Measurements from ENCODE around the gene CACTIN.

Gene CACTIN

GRCh38 chr19:3615524-3616135 lies 11.0 kb downstream of the CACTIN start:
- H3K4me3 ChIP-seq (ENCODE audit: low read depth, low read length) = no peak overlapping the region
- TF ChIP-seq CTCF (conservative IDR thresholded peaks at IDR 0.05; ENCODE audit: low read depth, low read length) = no peak
- no peak for DNase-seq (ENCODE audit: low read depth)

- no peak overlapping the region for H3K4me3 ChIP-seq (ENCODE audit: low read depth, low read length)
- TF ChIP-seq CTCF (conservative IDR thresholded peaks at IDR 0.05; ENCODE audit: low read depth, low read length) = no peak
- no peak for DNase-seq (ENCODE audit: low read depth)
Measured at GRCh38 chr19:3614858-3615505, 11.6 kb downstream of the CACTIN start.

GRCh38 chr19:3613818-3614661 lies 12.6 kb downstream of the CACTIN start:
- no peak for DNase-seq (ENCODE audit: low read depth)
- H3K4me3 ChIP-seq (ENCODE audit: low read depth, low read length) = no peak overlapping the region
- no peak for TF ChIP-seq CTCF (conservative IDR thresholded peaks at IDR 0.05; ENCODE audit: low read depth, low read length)

DNA sequence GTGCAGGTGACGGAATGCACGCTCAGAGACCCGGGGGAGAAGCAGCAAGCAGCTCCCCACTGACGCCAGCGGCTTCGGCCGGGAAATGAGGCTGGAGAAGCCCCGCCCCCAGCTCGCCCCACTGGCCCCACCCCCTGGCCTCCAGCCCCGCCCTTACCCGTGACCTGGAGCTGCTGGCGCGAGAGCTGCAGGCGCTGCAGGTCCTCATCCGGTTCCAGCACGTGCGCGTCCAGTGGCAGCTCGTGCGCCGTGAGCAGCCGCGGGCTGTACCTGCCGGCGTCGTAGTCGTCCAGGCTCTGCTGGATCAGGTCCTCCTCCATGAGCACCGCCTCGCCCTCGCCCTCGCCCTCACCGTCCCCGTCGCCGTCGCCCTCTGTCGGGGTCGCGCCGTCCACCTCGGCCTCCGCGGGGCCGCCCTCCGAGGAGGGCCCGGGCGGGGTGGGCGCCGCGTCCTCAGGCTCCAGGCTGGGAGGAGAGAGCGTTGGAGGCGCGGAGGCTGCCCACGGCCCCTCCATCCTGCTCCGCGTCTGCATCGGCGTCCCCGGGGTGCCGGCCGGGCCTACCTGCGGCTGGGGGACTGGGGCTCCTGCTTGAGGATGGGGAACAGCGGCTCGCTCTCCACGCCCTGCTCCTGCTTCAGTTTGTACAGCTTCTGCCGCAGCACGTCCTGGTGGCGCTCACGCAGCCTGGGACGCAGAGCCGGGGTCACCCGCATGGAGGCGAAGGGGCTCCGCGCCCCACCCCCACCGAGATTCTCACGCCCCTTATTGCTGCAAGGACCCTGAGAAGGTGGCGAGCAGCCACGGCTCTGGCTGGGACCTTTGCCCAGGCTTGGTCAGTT lies 13.5 kb downstream of the CACTIN start:
- H3K4me3 ChIP-seq (ENCODE audit: low read depth, low read length) = no peak overlapping the region
- TF ChIP-seq CTCF (conservative IDR thresholded peaks at IDR 0.05; ENCODE audit: low read depth, low read length) = no peak
- no peak for DNase-seq (ENCODE audit: low read depth)

GRCh38 chr19:3612330-3612729 lies 14.3 kb downstream of the CACTIN start:
- no peak for DNase-seq (ENCODE audit: low read depth)

More at GRCh38 chr19:3612330-3612729, 14.3 kb downstream of the CACTIN start:
- no peak overlapping the region for H3K4me3 ChIP-seq (ENCODE audit: low read depth, low read length)
- TF ChIP-seq CTCF (conservative IDR thresholded peaks at IDR 0.05; ENCODE audit: low read depth, low read length) = no peak

All from choroid plexus epithelial cell (primary cell).